HG03571 (cell line): Measurements from ENCODE around the gene SEPTIN3.

ENCODE experiments used
- ATAC-seq: cut with Tn5 transposase; IDR thresholded peaks from one replicate; pipeline ENCODE4 v1.9.1; 2021; ENCODE audit not compliant: unreplicated experiment

Gene SEPTIN3

DNA sequence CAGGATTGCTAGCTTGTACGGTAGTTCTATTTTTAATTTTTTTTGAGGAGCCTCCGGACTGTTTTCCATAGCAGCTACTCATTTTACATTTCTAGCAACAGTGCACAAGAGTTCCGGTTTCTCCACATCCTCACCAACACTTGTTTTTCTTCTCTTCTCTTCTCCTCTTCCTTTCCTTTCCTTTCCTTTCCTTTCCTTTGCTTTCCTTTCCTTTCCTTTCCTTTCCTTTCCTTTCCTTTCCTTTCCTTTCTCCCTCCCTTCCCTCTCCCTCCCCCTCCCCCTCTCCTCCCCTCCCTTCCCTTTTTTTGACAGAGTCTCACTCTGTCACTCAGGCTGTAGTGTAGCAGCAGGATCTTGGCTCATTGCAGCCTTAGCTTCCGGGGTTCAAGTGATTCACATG, 38.7 kb downstream of the SEPTIN3 start:
- ATAC-seq = no peak

DNA sequence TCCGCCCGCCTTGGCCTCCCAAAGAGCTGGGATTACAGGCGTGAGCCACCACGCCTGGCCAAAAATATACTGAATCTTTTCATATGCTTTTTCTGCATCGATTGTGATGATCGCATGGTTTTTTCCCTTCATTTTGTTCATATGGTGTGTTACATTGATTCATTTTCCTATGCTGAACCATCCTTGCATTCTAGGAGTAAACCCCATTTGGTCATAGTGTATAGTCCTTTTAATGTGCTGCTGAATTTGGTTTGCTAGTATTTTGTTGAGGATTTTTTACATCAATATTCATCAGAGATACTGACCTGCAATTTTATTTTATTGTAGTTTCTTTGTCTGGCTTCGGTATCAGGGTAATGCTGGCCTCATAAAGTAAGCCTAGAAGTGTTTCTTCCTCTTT, 41.5 kb downstream of the SEPTIN3 start:
- no peak for ATAC-seq

DNA sequence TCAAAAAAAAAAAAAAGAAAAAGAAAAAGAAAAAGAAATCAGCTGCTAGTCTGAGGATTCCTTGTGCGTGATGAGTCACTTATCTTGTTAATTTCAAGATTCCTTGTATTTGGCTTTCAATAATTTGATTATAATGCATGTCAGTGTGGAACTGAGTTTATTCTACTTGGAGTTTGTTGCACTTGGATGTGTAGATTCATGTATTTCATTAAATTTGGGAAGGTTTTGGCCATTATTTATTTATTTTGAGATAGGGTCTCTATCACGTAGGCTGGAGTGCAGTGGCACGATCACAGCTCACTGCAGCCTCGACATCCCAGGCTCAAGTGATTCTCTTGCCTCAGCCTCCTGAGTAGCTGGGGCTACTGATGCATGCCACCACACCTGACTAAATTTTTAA, 44.1 kb downstream of the SEPTIN3 start:
- ATAC-seq = no peak

DNA sequence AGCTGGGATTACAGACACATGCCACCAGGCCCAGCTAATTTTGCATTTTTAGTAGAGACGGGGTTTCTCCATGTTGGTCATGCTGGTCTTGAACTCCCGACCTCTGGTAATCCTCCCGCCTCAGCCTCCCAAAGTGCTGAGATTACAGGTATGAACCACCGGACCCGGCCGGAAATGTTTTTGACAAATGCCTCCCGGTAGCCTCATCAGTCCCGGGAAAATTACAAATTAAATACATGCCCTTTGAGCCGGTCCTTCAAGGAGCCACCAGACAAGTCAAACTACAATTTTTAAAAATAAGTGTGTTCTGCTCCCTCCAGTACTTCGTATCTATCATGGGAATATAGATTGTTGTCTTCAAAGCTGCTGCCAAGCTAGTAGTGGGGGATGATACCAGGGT, 46.9 kb downstream of the SEPTIN3 start:
- ATAC-seq = no peak

DNA sequence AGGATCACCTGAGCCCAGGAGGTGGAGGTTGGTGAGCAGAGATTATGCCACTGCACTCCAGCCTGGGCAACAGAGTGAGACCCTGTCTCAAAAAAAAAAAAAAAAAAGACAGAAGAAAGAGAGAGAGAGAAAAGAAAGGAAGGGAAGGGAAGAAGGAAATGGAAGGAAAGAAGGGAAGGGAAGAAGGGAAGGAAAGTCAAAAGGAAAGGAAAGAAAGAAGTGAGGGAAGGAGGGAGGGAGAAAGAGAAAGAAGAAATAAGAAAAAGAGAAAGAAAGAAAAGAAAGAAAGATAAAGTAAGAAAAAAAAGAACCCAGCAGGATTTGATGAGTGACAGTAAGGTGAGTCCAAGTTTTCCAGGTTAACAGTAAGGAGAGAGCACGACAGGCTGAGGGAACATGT, 49.0 kb downstream of the SEPTIN3 start:
- no peak for ATAC-seq
